PC-9 (cell line): ENCODE measurements around the gene NRGN. TPM values are rescaled to one million over a fixed set of nuclear protein-coding genes. Genes with fewer than 3 reads are reported as not detected.

Experiments
- BruUV-seq: library from RNA; stranded (reverse); fragments of 400-500 nt; replicated peaks from 2 replicates; lab custom pipeline; 2021; lab: Mats Ljungman, UMichigan
- CTCF ChIA-PET: fragments of 300-600 bp; sonication (Branson Sonifier 250); formaldehyde crosslinking; loops from one replicate; lab custom pipeline; 2022; ENCODE audit warnings: antibody characterized with exemption; lab: Charles Lee
- POLR2A ChIA-PET: fragments of 300-600 bp; sonication (Branson Sonifier 250); formaldehyde crosslinking; loops from one replicate; lab custom pipeline; 2022; ENCODE audit warnings: antibody characterized with exemption; ENCODE audit not compliant: unreplicated experiment; lab: Charles Lee
- DNase-seq, 2 experiments: peaks; one replicate each; pipeline versions ENCODE4 v3.0.0 to v3.0.0-alpha.2; 2015 to 2022; ENCODE audit warnings: mixed read lengths in 1 of 2
- H2AFZ ChIP-seq: fragments of 200-600 bp; sonication (generic); 2 replicates; pipeline ENCODE4 v1.8.1; 2017; ENCODE audit warnings: antibody characterized with exemption
- H3F3A ChIP-seq: fragments of 200-600 bp; sonication (generic); 2 replicates; pipeline ENCODE4 v1.8.1; 2017; ENCODE audit warnings: antibody characterized with exemption, mild to moderate bottlenecking, low read depth; ENCODE audit not compliant: insufficient read depth
- H3K27ac ChIP-seq: fragments of 200-600 bp; sonication (generic); 2 replicates; pipeline ENCODE4 v1.6.1; 2016; ENCODE audit warnings: mixed run types
- H3K27me3 ChIP-seq: fragments of 200-600 bp; sonication (generic); 2 replicates; pipeline ENCODE4 v1.6.1; 2016; ENCODE audit warnings: low read depth, mixed run types; ENCODE audit not compliant: insufficient read depth
- H3K36me3 ChIP-seq: fragments of 200-600 bp; sonication (generic); 2 replicates; pipeline ENCODE4 v1.6.1; 2016; ENCODE audit warnings: low read depth, mixed run types
- H3K4me1 ChIP-seq: fragments of 200-600 bp; sonication (generic); replicated peaks from 2 replicates; pipeline ENCODE4 v1.6.1; 2016; ENCODE audit warnings: mixed run types; ENCODE audit not compliant: insufficient read depth
- H3K4me2 ChIP-seq: fragments of 200-600 bp; sonication (generic); 2 replicates; pipeline ENCODE4 v1.6.1; 2017; ENCODE audit warnings: mixed run types
- H3K4me3 ChIP-seq: fragments of 200-600 bp; sonication (generic); 2 replicates; pipeline ENCODE4 v1.6.1; 2016; ENCODE audit warnings: mixed run types
- H3K79me2 ChIP-seq: fragments of 200-600 bp; sonication (generic); 2 replicates; pipeline ENCODE4 v1.6.1; 2017; ENCODE audit warnings: low read depth, mixed run types
- H3K9me2 ChIP-seq: fragments of 200-600 bp; sonication (generic); 2 replicates; pipeline ENCODE4 v1.8.1; 2017; ENCODE audit warnings: mild to moderate bottlenecking; ENCODE audit not compliant: insufficient read depth
- H3K9me3 ChIP-seq: fragments of 200-600 bp; sonication (generic); 2 replicates; pipeline ENCODE4 v1.8.1; 2016; ENCODE audit warnings: low read depth; ENCODE audit not compliant: insufficient read depth
- H4K20me1 ChIP-seq: fragments of 200-600 bp; sonication (generic); 2 replicates; pipeline ENCODE4 v1.8.1; 2017; ENCODE audit not compliant: insufficient read depth
- EZH2 ChIP-seq: fragments of 200-600 bp; sonication (generic); IDR thresholded peaks from 2 replicates; pipeline ENCODE4 v1.8.0; 2017; ENCODE audit warnings: antibody characterized with exemption, low read depth
- intact Hi-C: fragments of 100-400 bp; cut with micrococcal nuclease; formaldehyde crosslinking; loops from one replicate; pipeline ENCODE4 v1.10.0; 2022; ENCODE audit not compliant: unreplicated experiment
- total RNA-seq: library from RNA; stranded (reverse); gene quantifications from 2 replicates; pipeline ENCODE4 v1.2.3, GENCODE V29; 2021
- TF ChIP-seq, protein P1 (sequence below): fragments of 200-600 bp; sonication (generic); conservative IDR thresholded peaks from 2 replicates; pipeline ENCODE4 v1.6.1; 2017; ENCODE audit warnings: mixed run types, antibody characterized with exemption, mild to moderate bottlenecking, moderate library complexity

NRGN gene
- total RNA-seq, 1 experiment from 2014 or later = 10.2 TPM

DNA sequence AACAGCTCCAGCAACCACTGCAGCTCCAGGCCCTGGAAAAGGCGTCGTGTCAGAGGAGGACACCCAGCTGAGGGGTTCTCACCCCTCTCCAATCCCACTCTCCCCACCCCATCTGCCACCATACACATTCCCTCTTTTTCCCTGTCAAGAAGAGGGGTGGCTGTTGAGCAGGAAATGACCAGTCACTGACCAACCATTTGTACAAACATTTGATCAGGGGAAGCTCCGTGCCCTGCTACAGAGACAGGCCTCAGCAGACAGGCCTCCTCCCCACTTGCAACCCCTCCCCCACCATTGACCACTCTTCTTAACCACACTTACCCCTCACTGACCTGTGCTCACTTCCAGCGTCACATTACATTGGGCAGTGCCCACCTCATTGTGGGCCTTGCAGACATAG, 14.6 kb downstream of the NRGN start:
- POLR2A ChIA-PET = no interaction called here
- CTCF ChIA-PET = no interaction called here
- intact Hi-C loops = no loop called here
- no peaks in the 10 kb centered on the region for H3K9me2 ChIP-seq
- peaks cover 17% of the 10 kb centered on the region for H3F3A ChIP-seq
- TF ChIP-seq EZH2 = no peak
- TF ChIP-seq, protein P1, sequence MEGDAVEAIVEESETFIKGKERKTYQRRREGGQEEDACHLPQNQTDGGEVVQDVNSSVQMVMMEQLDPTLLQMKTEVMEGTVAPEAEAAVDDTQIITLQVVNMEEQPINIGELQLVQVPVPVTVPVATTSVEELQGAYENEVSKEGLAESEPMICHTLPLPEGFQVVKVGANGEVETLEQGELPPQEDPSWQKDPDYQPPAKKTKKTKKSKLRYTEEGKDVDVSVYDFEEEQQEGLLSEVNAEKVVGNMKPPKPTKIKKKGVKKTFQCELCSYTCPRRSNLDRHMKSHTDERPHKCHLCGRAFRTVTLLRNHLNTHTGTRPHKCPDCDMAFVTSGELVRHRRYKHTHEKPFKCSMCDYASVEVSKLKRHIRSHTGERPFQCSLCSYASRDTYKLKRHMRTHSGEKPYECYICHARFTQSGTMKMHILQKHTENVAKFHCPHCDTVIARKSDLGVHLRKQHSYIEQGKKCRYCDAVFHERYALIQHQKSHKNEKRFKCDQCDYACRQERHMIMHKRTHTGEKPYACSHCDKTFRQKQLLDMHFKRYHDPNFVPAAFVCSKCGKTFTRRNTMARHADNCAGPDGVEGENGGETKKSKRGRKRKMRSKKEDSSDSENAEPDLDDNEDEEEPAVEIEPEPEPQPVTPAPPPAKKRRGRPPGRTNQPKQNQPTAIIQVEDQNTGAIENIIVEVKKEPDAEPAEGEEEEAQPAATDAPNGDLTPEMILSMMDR = no peak
- no TSS peak for BruUV-seq
- peaks cover 23% of the 10 kb centered on the region; the same call in 1 of the 2 replicates for H3K79me2 ChIP-seq
- no peaks in the 10 kb centered on the region for H4K20me1 ChIP-seq
- no peak for DNase-seq
- H3K4me2 ChIP-seq = no peak overlapping the region
- no peak overlapping the region for H3K27ac ChIP-seq
- H3K4me3 ChIP-seq = no peak overlapping the region
- no peaks in the 10 kb centered on the region for H3K9me3 ChIP-seq
- H3K4me1 ChIP-seq = peaks cover 37% of the 10 kb centered on the region
- H2AFZ ChIP-seq = no peak overlapping the region
- H3K36me3 ChIP-seq = no peaks in the 10 kb centered on the region
- no peaks in the 10 kb centered on the region for H3K27me3 ChIP-seq

DNA sequence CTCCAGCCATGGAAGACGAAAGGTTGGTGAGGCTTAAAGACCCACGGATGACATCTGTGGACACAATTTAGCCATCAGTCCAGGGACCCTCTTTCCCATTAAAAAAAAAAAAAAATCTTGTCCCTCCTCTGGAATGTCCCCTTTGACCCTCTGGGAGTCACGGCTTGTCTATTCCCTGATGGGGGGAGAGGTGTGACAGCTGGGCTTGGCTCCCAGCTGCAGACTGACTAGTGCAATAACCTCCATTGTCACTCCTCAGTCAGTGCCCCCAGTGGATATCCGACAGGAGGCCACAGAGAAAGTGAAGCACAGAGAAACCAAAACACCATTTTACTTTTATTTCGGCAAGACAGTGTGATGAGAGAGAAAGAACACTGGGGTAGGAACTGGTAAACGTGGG, 15.0 kb downstream of the NRGN start:
- POLR2A ChIA-PET = no interaction called here

DNA sequence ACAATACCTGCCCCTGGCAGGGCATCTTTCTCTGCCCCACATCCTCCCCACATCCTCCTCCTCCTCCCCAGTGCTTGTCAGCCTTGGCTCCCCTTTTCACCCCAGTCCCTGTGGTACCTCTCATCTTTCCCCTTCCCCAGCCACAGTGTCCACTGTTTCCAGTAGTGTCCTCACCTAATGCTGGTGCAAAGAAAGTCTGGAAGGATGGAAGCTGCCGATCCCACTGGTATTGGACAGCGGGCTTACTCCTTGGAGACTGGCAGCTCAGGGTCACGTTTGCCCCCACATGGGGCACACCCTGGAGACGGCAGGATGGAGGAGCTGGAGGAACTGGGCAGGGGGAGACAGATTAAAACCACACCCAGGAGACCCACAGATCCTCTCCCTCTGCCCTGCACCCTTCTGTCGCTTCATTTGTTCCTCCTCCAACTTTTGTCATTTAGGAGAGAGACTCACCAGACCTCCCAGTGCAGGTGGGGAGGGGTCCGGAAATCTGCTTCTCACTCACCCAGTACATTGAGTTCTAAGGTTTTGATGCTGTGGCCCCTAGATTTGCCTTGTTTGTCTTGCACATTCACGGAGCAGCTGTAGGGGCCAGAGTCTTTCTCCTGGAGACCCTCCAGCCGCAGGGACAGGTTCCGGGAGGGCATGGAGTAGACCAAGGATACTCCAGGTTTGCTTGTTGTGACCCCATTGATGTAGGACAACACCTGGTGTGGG, 16.5 kb downstream of the NRGN start:
- Histone ChIP-seq H3K36me3 (no peaks in the 10 kb centered on the region), H3K9me2 (no peaks in the 10 kb centered on the region), H2AFZ (no peak overlapping the region), H3K27me3 (no peaks in the 10 kb centered on the region), H3K79me2 (peaks cover 22% of the 10 kb centered on the region; the same call in 1 of the 2 replicates), H3K4me3 (no peak overlapping the region), H3F3A (no peaks in the 10 kb centered on the region), H4K20me1 (no peaks in the 10 kb centered on the region), H3K4me1 (peaks cover 24% of the 10 kb centered on the region), H3K27ac (no peak overlapping the region), H3K4me2 (no peak overlapping the region), H3K9me3 (no peaks in the 10 kb centered on the region)
- POLR2A ChIA-PET = no interaction called here
- no TSS peak for BruUV-seq
- intact Hi-C loops = no loop called here
- DNase-seq = no peak
- CTCF ChIA-PET = no interaction called here
- no peak for TF ChIP-seq EZH2
- TF ChIP-seq, protein P1 = no peak

More for the DNA sequence above, 15.0 kb downstream of the NRGN start:
- no peaks in the 10 kb centered on the region for H3K9me2 ChIP-seq
- CTCF ChIA-PET = no interaction called here
- no peak for TF ChIP-seq EZH2
- TF ChIP-seq, protein P1 = no peak
- no peak overlapping the region for H3K4me3 ChIP-seq
- H3K36me3 ChIP-seq = no peaks in the 10 kb centered on the region
- no peak overlapping the region for H3K27ac ChIP-seq
- peaks cover 33% of the 10 kb centered on the region for H3K4me1 ChIP-seq
- no peak overlapping the region for H2AFZ ChIP-seq
- no peaks in the 10 kb centered on the region for H3K27me3 ChIP-seq
- no TSS peak for BruUV-seq
- H3K9me3 ChIP-seq = no peaks in the 10 kb centered on the region
- no peak overlapping the region for H3K4me2 ChIP-seq
- H4K20me1 ChIP-seq = no peaks in the 10 kb centered on the region
- H3K79me2 ChIP-seq = peaks cover 23% of the 10 kb centered on the region; the same call in 1 of the 2 replicates
- DNase-seq = no peak
- H3F3A ChIP-seq = peaks cover 13% of the 10 kb centered on the region
- intact Hi-C loops = no loop called here
